Activated B cell treated with CpG ODN at 0.5 μM for 24 hours (primary cell): ENCODE measurements around the gene DENND11. TPM values are rescaled to one million over a fixed set of nuclear protein-coding genes. Genes with fewer than 3 reads are reported as not detected.

Source experiments
- ATAC-seq: fragments of 200-7000 bp; cut with Tn5 transposase; one replicate; pipeline ENCODE4 v1.10.0; 2021; ENCODE audit warnings: low read depth, mild to moderate bottlenecking, moderate library complexity
- CTCF ChIA-PET: fragments of 350-600 bp; sonication (Branson Sonifier 250); formaldehyde crosslinking; loops from one replicate; lab custom pipeline; 2021; ENCODE audit warnings: antibody characterized with exemption; lab: Charles Lee
- POLR2A ChIA-PET: fragments of 350-600 bp; sonication (Branson Sonifier 250); formaldehyde crosslinking; loops from one replicate; lab custom pipeline; 2021; ENCODE audit warnings: antibody characterized with exemption; lab: Charles Lee
- DNase-seq: peaks from one replicate; pipeline ENCODE4 v3.0.0; 2022
- H3K27ac Mint-ChIP-seq: one replicate; pipeline ENCODE4 v1.8.0; 2020; ENCODE audit warnings: mixed read lengths
- H3K27me3 Mint-ChIP-seq: one replicate; pipeline ENCODE4 v1.8.0; 2021; ENCODE audit warnings: mixed read lengths
- H3K36me3 Mint-ChIP-seq: one replicate; pipeline ENCODE4 v1.8.0; 2021; ENCODE audit warnings: low read depth, mixed read lengths
- H3K4me1 Mint-ChIP-seq: one replicate; pipeline ENCODE4 v1.8.0; 2021; ENCODE audit warnings: mixed read lengths
- H3K4me3 Mint-ChIP-seq: one replicate; pipeline ENCODE4 v1.8.0; 2020; ENCODE audit warnings: mild to moderate bottlenecking, mixed read lengths
- H3K9me3 Mint-ChIP-seq: one replicate; pipeline ENCODE4 v1.8.0; 2020; ENCODE audit warnings: mixed read lengths
- intact Hi-C: fragments of 100-400 bp; cut with micrococcal nuclease; formaldehyde crosslinking; loops from one replicate; pipeline ENCODE4 v1.15.1; 2024
- total RNA-seq: library from RNA; stranded (reverse); gene quantifications from 2 replicates; pipeline ENCODE4 v1.2.3, GENCODE V29; 2022
- TF ChIP-seq, protein P1 (sequence below): fragments of 200-600 bp; IDR thresholded peaks from one replicate; pipeline ENCODE4 v1.8.0; 2022; ENCODE audit warnings: antibody characterized with exemption, mild to moderate bottlenecking

Gene DENND11
- total RNA-seq, 1 donor from 2014 or later: 58.1 TPM

GRCh38 chr7:141676618-141677017 is 25.3 kb downstream of the DENND11 start:
- CTCF ChIA-PET: interaction anchor here (1.5 kb wide), 1 partner anchor 22 kb away, joined by 3 read pairs; no protein-coding TSS in a partner anchor

DNA sequence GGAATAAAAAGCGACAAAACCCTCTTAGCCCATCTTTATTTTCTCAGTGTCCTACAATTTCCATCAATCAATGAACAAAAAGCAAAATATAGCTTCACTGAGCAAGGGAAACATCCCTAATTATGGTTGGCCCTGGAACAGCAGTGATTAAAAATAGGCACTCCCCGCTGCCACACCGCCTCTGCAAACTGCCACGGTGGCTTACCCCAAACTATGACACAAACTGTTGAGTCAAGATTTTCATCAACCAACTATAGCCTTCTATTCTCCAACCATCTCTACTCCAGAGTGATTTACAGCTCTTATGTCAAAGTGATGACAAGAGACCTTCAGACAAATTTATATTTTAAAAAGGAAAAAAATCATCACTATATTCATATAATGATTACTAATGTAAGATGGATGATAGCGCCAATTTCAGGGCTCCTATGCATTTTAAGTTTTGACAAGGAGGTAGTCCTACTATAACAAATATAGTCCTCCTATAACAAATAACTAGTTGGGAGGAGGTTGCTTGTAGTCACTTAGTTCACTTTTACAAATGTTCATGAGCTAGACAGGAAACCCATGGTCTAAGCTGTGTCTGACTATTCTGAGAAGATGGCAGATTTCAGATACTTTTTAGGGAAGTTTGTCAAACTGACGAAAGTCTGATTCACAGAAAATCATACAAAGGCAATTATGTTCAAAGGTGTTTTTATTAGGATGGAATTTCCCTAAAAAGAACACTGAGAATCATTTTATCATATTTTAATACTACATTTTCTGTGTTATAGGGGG is 26.3 kb downstream of the DENND11 start:
- TF ChIP-seq, protein P1, sequence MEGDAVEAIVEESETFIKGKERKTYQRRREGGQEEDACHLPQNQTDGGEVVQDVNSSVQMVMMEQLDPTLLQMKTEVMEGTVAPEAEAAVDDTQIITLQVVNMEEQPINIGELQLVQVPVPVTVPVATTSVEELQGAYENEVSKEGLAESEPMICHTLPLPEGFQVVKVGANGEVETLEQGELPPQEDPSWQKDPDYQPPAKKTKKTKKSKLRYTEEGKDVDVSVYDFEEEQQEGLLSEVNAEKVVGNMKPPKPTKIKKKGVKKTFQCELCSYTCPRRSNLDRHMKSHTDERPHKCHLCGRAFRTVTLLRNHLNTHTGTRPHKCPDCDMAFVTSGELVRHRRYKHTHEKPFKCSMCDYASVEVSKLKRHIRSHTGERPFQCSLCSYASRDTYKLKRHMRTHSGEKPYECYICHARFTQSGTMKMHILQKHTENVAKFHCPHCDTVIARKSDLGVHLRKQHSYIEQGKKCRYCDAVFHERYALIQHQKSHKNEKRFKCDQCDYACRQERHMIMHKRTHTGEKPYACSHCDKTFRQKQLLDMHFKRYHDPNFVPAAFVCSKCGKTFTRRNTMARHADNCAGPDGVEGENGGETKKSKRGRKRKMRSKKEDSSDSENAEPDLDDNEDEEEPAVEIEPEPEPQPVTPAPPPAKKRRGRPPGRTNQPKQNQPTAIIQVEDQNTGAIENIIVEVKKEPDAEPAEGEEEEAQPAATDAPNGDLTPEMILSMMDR: no peak
- DNase-seq (no peak), ATAC-seq (peak; percentile 49)
- Mint-ChIP-seq H3K4me3 (no peak overlapping the region), H3K27ac (no peak overlapping the region), H3K27me3 (no peaks in the 10 kb centered on the region), H3K36me3 (peaks cover 60% of the 10 kb centered on the region), H3K4me1 (peaks cover 16% of the 10 kb centered on the region), H3K9me3 (no peaks in the 10 kb centered on the region)
- ChIA-PET POLR2A (no interaction called here), CTCF (interaction anchor here (1.5 kb wide), 1 partner anchor 21 kb away, joined by 3 read pairs; no protein-coding TSS in a partner anchor)
- intact Hi-C loops: loop anchor here (2.0 kb wide), 1 partner anchor 23 kb away; no protein-coding TSS in a partner anchor

More at GRCh38 chr7:141676618-141677017, 25.3 kb downstream of the DENND11 start:
- POLR2A ChIA-PET: no interaction called here
- Mint-ChIP-seq H3K27me3 (no peaks in the 10 kb centered on the region), H3K4me3 (no peak overlapping the region), H3K36me3 (peaks cover 62% of the 10 kb centered on the region), H3K27ac (no peak overlapping the region), H3K4me1 (peaks cover 16% of the 10 kb centered on the region), H3K9me3 (no peaks in the 10 kb centered on the region)
- DNase-seq (no peak), ATAC-seq (no peak)
- intact Hi-C loops: loop anchor here (2.0 kb wide), 1 partner anchor 22 kb away; no protein-coding TSS in a partner anchor
- TF ChIP-seq, protein P1: no peak

DNA sequence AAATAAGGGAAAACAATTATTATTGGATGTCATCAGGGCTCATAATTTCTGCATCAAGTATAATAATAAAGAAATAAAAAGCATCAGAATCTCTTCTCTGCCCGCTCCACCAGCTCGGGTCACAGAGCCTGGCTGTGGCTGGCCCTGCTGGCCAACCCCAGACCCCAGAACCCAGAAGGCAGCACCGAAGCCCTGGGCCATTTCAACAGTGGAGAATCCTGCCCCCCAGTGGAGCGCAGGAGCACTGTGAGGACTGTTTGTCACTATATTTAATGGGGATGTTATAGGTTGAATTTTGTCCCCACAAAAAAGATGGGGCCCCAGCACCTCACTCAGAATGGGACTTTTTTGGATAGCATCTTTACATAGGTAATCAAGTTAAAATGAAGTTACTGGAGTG is 27.3 kb downstream of the DENND11 start:
- CTCF ChIA-PET: no interaction called here
- Mint-ChIP-seq H3K4me1 (peaks cover 16% of the 10 kb centered on the region), H3K36me3 (peaks cover 55% of the 10 kb centered on the region), H3K4me3 (no peak overlapping the region), H3K27me3 (no peaks in the 10 kb centered on the region), H3K9me3 (no peaks in the 10 kb centered on the region), H3K27ac (no peak overlapping the region)
- ATAC-seq (no peak), DNase-seq (no peak)
- TF ChIP-seq, protein P1: no peak
- intact Hi-C loops: no loop called here
- POLR2A ChIA-PET: no interaction called here

DNA sequence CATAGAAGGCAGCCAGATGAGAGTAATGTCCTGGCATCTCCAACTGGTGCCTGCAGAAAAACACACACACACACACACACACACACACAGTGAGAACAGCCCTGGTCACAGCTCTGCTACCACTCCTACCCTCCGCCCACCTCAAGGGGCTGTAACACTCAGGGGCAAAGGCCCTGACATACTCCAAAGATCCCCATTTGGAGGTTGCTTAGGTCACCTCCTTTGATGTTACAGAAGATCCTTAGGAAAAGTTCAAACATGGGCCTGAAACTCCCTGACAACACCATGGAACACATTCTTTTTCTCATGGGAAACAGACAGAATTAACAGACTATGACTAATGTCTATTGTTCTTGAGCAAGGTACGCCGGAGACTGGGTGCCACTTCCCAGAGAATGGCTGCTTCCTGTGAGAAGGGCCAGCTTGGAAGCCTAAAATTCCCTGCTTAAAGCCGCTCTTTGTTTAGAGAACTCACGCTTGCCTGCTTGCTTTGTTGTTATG is 27.7 kb downstream of the DENND11 start:
- Mint-ChIP-seq H3K36me3 (peaks cover 55% of the 10 kb centered on the region), H3K4me1 (peaks cover 16% of the 10 kb centered on the region), H3K9me3 (no peaks in the 10 kb centered on the region), H3K4me3 (no peak overlapping the region), H3K27me3 (no peaks in the 10 kb centered on the region), H3K27ac (no peak overlapping the region)
- CTCF ChIA-PET: no interaction called here
- intact Hi-C loops: no loop called here
- no peak for ATAC-seq
- TF ChIP-seq, protein P1: no peak
- DNase-seq: no peak
- POLR2A ChIA-PET: no interaction called here

GRCh38 chr7:141673346-141673745 is 28.6 kb downstream of the DENND11 start:
- intact Hi-C loops: no loop called here
- ChIA-PET POLR2A (no interaction called here), CTCF (interaction anchor here (1.4 kb wide), 1 partner anchor 19 kb away, joined by 5 read pairs; no protein-coding TSS in a partner anchor)
- Mint-ChIP-seq H3K36me3 (peaks cover 52% of the 10 kb centered on the region), H3K27ac (no peak overlapping the region), H3K4me1 (peaks cover 16% of the 10 kb centered on the region), H3K27me3 (no peaks in the 10 kb centered on the region), H3K9me3 (no peaks in the 10 kb centered on the region), H3K4me3 (no peak overlapping the region)
- TF ChIP-seq, protein P1: no peak
- DNase-seq (no peak), ATAC-seq (no peak)
